Stimulated activated CD8-positive, alpha-beta memory T cell treated with anti-CD3 and anti-CD28 coated beads, Interleukin-7, amount 100 ng/mL, for 48 hours (primary cell): ENCODE data around the gene E2F2.
A peak's percentile ranks its signal among the peaks of the same experiment; 100 is the strongest.

Experiments used
- DNase-seq, 2 donors: peaks; one replicate each; pipeline ENCODE4 v3.0.0-alpha.2; 2020; ENCODE audit warnings: low read depth in 1 of 2; ENCODE audit errors: extremely low read depth in 1 of 2

E2F2 gene, protein sequence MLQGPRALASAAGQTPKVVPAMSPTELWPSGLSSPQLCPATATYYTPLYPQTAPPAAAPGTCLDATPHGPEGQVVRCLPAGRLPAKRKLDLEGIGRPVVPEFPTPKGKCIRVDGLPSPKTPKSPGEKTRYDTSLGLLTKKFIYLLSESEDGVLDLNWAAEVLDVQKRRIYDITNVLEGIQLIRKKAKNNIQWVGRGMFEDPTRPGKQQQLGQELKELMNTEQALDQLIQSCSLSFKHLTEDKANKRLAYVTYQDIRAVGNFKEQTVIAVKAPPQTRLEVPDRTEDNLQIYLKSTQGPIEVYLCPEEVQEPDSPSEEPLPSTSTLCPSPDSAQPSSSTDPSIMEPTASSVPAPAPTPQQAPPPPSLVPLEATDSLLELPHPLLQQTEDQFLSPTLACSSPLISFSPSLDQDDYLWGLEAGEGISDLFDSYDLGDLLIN

GRCh38 chr1:23530747-23531561 lies at the start of gene E2F2:
Gene E2F2, minus strand, starts transcription at chr1:23531233. Its CDS starts 440 bp downstream, at chr1:23530793.
- peak; percentile 65 to 75 for DNase-seq

DNA sequence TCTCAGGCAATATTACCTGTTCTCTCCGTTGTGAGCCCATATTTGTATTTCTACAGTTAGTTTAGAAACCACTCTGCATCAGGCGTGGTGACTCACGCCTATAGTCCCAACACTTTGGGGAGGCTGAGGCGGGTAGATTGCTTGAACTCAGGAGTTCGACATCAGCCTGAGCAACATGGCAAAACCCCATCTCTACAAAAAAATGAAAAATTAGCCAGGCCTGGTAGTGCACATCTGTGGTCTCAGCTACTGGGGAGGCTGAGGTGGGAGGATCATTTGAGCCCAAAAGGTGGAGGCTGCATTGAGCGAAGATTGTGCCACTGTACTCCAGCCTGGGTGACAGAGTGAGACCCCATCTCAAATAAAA lies 47.9 kb upstream of the E2F2 start:
- DNase-seq: no peak

DNA sequence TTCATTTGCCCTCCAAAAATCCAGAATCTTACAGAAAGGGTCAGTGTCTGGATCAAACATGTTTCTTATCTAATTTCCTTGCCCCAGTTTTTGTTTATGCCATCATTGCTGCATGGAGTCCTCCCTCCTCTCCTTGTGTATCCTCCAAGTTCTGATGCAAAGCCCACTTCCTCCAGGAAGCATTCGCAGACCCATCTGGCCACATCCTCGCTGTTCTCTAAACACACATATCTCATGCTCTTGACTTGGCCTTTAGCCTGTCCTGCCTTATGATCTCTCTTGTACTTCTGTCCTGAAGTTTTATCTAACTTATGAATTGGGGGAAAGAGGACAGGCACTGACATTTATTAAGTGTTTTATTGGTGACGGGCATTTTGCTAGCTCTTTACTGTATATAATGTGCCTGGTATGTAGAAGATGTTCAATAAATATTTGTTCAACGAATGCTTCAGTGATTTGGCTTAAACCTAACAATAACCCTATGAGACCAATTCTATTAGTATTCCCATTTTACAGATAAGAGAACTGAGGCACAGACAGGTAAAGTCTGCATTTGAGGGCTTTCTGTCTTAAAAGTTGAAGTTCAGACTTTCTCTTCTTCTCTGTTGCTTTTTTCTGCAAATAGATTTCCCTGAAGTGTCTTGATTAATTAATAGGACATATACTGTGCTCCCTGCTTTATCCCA lies 47.4 kb upstream of the E2F2 start:
- DNase-seq: no peak

- DNase-seq: no peak
Measured at GRCh38 chr1:23577056-23578004, 46.3 kb upstream of the E2F2 start.

DNA sequence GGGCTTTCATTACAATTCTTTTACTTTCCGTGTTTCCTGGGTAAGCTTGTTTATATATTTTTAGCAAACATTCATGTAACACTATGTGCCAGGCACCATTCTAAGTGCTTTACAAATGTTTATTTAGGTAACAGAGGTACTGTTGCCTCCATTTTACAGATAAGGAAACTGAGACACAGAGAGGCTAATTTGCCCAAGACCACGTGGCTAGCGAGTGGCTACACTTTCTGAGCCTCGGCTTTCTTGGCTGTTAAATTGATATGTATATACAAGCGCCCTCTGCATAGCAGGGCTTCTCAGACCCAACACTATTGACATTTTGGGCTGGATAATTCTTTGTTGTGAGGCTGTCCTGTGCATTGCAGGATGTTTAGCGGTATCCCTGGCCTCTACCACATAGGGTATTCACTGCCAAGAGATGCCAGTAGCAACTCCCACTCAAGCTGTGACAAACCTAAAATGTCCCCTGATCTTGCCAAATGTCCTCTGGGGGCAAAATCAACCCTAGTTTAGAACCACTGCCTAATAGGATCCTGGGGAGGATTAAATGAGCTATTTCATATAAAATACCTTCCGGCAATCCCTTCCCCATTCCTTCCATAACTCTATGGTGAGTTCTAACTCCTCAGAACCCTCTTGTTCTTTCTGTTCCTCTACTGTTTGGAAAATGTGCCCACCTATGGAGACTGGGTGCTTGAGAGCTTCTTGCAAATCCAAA lies 45.5 kb upstream of the E2F2 start:
- DNase-seq: no peak

DNA sequence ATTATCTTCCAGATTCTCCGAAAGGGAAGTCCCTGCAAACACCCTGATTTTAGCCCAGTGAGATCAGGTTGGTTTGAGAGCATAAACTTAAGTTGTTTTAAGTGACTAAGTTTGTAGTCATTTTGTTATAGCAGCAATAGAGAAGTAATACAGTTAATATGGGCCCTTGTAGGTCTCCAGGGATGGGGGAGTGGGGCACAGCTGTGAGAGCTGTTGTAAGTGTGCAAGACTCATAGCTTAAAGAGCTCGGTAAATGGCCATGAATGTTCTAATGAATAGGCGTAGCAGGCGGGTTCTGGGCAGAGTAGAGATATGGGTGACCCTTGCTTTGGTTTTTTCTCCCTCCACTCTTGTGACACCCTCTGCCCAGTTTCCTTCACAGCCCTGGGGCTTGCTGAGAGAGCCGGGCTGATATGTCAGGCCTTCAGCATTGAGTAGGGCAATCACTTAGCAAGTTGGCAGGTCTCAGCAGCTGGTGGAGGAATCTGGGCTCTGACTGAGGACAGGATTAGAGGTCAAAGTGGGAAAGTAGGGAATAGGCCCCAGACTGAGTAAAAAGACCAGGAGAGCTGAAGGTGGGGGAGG lies 44.3 kb upstream of the E2F2 start:
- no peak for DNase-seq

DNA sequence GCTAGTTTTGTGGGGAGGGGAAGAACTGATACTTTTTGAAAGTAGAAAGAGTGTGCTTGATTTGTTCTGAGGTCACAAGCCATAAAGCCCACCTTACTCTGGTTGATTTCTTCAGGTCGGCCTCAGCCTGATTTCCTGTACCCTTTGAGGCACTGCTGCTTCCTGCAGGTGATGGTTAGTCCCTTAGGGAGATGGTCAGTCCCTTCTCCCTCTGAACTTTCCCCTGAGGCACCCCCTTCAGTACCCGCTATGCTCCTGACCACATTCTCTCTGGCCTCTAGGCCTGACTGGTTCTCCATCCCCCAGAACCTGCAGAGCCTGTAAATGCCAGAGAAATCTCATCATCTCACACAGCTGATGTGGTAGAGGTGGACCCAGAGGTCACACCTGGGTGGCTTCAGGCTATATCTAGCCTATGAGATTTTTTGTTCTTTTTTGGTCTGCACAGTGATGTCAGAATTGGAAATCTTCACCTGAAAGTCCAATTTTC lies 43.3 kb upstream of the E2F2 start:
- DNase-seq: no peak

DNA sequence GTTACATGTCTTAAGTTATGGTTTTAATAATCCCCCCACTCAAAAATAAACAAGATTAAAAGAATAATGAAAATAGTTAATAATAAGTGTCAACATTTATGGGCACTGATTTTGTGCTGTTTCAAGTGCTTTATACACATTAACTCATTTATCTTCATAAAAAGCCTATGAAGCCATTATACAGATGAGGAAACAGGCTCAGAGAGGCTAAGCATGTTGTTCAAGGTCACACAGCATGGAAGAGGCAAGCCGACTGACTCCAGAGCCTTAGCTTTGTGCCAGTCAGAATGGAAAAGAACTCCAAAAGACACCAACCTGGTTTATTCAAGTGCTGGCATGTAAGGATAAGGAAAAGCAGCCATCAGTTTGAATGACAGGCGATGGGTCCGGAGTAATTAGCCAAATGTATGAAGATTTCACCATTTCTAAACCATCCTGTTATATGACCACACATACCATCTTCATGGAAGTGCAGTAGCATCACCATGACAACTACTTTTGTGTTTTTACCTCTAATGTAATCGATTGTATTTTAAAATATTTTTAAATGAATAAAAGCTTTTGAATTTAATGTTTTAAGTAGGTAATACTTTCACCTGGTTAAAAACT lies 42.6 kb upstream of the E2F2 start:
- DNase-seq: no peak

DNA sequence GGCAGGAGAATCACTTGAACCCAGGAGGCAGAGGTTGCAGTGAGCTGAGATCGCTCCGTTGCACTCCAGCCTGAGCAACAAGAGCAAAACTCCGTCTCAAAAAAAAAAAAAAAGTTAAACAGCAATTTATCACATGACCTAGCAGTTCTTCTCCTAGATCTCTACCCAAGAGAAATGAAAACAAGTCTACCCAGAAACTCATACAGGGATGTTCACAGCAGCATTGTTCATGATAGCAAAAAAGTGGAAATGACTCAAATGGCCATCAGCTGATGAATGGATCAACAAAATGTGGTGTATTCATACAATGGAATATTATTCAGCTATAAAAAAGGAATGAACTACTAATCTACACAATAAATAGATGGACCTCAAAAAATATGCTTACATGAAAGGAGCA lies 40.4 kb upstream of the E2F2 start:
- no peak for DNase-seq

GRCh38 chr1:23570001-23570691 lies 39.1 kb upstream of the E2F2 start:
- no peak for DNase-seq

- DNase-seq: no peak
Measured at GRCh38 chr1:23568608-23569383, 37.8 kb upstream of the E2F2 start.

DNA sequence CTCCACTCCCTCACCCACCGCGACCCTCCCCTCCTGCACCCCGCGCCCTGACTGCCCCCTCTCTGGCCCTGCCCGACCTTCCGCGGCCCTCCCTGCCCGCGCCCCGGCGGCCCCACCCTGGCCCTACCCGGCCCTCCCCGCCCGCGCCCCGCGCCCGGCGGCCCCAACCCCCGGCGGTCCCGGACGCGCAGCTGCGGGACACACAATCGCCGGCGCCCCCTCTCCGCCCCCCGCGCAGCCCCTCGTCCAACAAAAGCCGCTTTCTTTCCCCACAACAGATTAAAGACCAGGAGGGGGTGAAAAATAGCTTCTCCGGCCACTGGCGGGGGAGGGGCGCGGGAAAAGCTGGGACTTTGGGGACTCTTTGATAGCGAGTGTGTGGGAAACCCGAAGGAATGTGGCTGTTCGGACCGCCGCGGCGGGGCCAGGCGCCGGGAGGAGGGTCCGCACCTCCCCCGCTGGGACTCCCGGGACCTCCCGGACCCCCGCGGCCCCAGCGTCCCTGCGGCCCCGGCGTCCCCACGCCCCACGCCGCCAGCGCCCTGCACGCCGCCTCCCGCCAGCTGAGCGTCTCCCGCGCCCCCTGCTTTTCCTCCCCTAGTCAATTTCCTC lies 37.1 kb upstream of the E2F2 start:
- no peak for DNase-seq

DNA sequence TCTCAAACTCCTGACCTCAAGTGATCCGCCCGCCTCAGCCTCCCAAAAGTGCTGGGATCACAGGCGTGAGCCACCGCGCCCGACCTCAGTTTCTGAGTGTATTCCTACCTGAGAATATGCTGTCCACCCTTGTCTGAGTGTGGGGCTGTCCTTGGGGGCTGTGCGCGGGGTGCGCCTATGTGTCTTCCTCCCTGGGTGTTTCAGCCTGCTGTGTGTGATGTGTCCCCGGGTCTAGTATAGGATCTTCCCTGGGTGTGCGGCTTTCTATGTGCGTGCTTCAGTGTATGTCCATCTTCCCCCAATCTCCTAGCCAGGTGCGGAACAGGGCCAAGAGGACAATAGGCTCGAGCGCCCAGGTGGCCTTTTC lies 36.6 kb upstream of the E2F2 start:
- no peak for DNase-seq

DNA sequence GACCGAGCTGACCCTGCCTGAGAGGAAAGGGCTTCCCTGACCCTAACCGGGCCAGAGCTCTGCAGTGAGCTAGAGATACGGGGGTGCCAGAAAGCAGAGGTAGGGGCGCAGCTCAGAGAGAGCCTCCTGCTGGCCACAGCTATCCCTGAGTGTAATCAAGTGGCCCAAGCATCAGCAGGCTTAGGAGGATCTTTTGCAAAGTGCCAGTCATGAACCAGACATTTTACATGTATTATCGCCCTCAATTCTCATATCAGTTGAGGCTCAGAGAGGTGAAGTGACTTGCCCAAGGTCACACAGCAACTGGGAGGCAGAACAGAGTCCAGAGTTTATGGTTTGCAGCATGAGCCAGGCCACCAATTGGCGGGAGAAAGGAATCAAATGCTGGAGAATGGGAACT lies 35.3 kb upstream of the E2F2 start:
- DNase-seq: no peak

DNA sequence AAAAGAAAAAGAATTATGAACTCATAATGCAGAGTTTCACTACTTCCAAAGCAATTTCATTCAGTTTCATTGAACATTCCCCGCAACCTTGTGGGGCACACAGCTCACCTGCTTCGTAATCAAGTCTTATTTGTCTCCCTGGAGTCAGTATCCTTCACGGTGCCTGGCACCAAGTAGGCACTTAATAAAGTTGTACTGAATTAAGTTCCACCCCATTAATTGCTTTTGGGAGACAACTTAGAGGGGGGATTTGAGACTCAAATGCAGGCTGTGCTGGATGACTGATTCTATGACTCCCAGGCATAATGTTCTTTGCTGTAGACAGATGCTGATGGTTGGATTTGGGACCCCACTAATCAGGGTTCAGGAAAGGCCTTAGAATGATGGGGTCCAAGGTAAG lies 34.7 kb upstream of the E2F2 start:
- no peak for DNase-seq

DNA sequence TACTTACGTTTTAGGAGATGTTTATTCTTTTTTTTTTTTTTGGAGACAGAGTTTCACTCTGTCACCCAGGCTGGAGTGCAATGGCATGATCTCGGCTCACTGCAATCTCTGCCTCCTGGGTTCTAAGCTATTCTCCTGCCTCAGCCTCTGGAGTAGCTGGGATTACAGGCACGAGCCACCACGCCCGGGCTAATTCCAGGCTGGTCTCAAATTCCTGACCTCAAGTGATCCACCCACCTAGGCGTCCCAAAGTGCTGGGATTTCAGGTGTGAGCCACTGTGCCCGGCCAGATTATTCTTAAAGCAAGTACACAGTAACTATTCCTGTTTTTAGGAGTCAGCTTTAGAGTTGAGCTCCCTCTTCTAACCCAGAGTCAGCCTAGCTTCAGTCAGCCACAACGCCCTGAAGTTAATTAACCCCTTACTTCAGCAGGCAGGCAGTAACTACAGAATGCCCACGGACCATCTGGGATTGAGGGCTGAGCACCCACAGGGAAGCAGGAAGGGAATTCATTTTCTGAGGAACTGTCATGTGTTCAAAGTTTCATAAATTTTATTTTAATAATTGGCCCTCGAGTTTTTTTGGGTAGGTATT lies 33.6 kb upstream of the E2F2 start:
- DNase-seq: no peak
